Glutamatergic neuron (in vitro differentiated cells): ENCODE results near the gene TNPO2. TPM values are rescaled to one million over a fixed set of nuclear protein-coding genes. Genes with fewer than 3 reads are reported as not detected.
A peak's percentile ranks its signal among the peaks of the same experiment; 100 is the strongest.

ENCODE experiments used
- DNase-seq: peaks from one replicate; pipeline ENCODE4 v3.0.0; 2022
- H3K27ac Mint-ChIP-seq: one replicate; pipeline ENCODE4 v1.8.0; 2020; ENCODE audit warnings: mild to moderate bottlenecking, mixed read lengths, inconsistent platforms; ENCODE audit not compliant: unreplicated experiment
- H3K27me3 Mint-ChIP-seq: one replicate; pipeline ENCODE4 v1.8.0; 2020; ENCODE audit warnings: mild to moderate bottlenecking, moderate library complexity, mixed read lengths, inconsistent platforms; ENCODE audit not compliant: unreplicated experiment
- H3K36me3 Mint-ChIP-seq: one replicate; pipeline ENCODE4 v1.8.0; 2020; ENCODE audit warnings: mild to moderate bottlenecking, mixed read lengths, inconsistent platforms; ENCODE audit not compliant: unreplicated experiment
- H3K4me1 Mint-ChIP-seq: one replicate; pipeline ENCODE4 v1.8.0; 2020; ENCODE audit warnings: mild to moderate bottlenecking, low read depth, mixed read lengths, inconsistent platforms; ENCODE audit not compliant: unreplicated experiment
- H3K4me3 Mint-ChIP-seq: one replicate; pipeline ENCODE4 v1.8.0; 2020; ENCODE audit warnings: mild to moderate bottlenecking, mixed read lengths, inconsistent platforms; ENCODE audit not compliant: unreplicated experiment
- H3K9me3 Mint-ChIP-seq: one replicate; pipeline ENCODE4 v1.8.0; 2020; ENCODE audit warnings: mild to moderate bottlenecking, moderate library complexity, mixed read lengths, inconsistent platforms; ENCODE audit not compliant: unreplicated experiment
- CTCF ChIP-seq: fragments of 200-600 bp; sonication (generic); IDR thresholded peaks from one replicate; pipeline ENCODE4 v1.5.0; 2021; ENCODE audit not compliant: partially characterized antibody, unreplicated experiment
- total RNA-seq: library from RNA; stranded (reverse); fragmentation: NEBNext Ultra II Directional; extraction: Animal tissue kit (Norgen Biotek cat#: 25700); gene quantifications from one replicate; pipeline ENCODE4 v1.2.1, GENCODE V29; 2021; ENCODE audit not compliant: unreplicated experiment

Gene TNPO2
- total RNA-seq, 1 donor from 2014 or later, result 135 TPM

- H3K27me3 Mint-ChIP-seq, result peaks cover 15% of the 10 kb centered on the region
- TF ChIP-seq CTCF, result no peak
- peaks cover 12% of the 10 kb centered on the region for H3K4me1 Mint-ChIP-seq
- DNase-seq, result no peak
- peaks cover 4% of the 10 kb centered on the region for H3K36me3 Mint-ChIP-seq
- H3K27ac Mint-ChIP-seq, result peak within 1 kb of the TSS; percentile 7
- peak within 1 kb of the TSS; percentile 2 for H3K4me3 Mint-ChIP-seq
- peaks cover 3% of the 10 kb centered on the region for H3K9me3 Mint-ChIP-seq
These were observed 27.9 kb upstream of the TNPO2 start, which contains the start of gene BEST2 for GRCh38 chr19:12751635-12752034. Gene BEST2 (plus strand): TSS chr19:12751791. CDS start chr19:12752593, 802 bp downstream.

GRCh38 chr19:12750851-12751250 lies 27.1 kb upstream of the TNPO2 start:
- Mint-ChIP-seq H3K4me3 (peak overlapping the region; percentile 2), H3K27ac (peak overlapping the region; percentile 7), H3K27me3 (peaks cover 15% of the 10 kb centered on the region), H3K36me3 (peaks cover 4% of the 10 kb centered on the region), H3K9me3 (peaks cover 3% of the 10 kb centered on the region), H3K4me1 (peaks cover 12% of the 10 kb centered on the region)
- no peak for TF ChIP-seq CTCF
- no peak for DNase-seq

- Mint-ChIP-seq H3K36me3 (peaks cover 4% of the 10 kb centered on the region), H3K4me1 (peaks cover 12% of the 10 kb centered on the region), H3K27ac (no peak overlapping the region), H3K27me3 (peaks cover 15% of the 10 kb centered on the region), H3K4me3 (peak overlapping the region; percentile 56), H3K9me3 (peaks cover 3% of the 10 kb centered on the region)
- DNase-seq, result peak; percentile 45
- no peak for TF ChIP-seq CTCF
These were observed 26.3 kb upstream of the TNPO2 start for GRCh38 chr19:12749938-12750521.

- Mint-ChIP-seq H3K27ac (no peak overlapping the region), H3K4me1 (peaks cover 12% of the 10 kb centered on the region), H3K9me3 (peaks cover 3% of the 10 kb centered on the region), H3K27me3 (peaks cover 15% of the 10 kb centered on the region), H3K4me3 (no peak overlapping the region), H3K36me3 (peaks cover 4% of the 10 kb centered on the region)
- TF ChIP-seq CTCF, result no peak
- DNase-seq, result no peak
These were observed 24.8 kb upstream of the TNPO2 start for GRCh38 chr19:12748489-12748888.

GRCh38 chr19:12745166-12745897 lies 21.6 kb upstream of the TNPO2 start:
- Mint-ChIP-seq H3K4me3 (no peak overlapping the region), H3K36me3 (peaks cover 4% of the 10 kb centered on the region), H3K27me3 (peaks cover 5% of the 10 kb centered on the region), H3K27ac (no peak overlapping the region), H3K9me3 (peaks cover 3% of the 10 kb centered on the region), H3K4me1 (peaks cover 6% of the 10 kb centered on the region)
- no peak for DNase-seq
- TF ChIP-seq CTCF, result no peak
